Fibroblast of lung (primary cell): ENCODE measurements around the gene GLRA1.

Experiments used
- EZH2 ChIP-seq: IDR thresholded peaks from 2 replicates; pipeline ENCODE4 v1.5.1; 2012; ENCODE audit warnings: low read length, control low read depth, mild to moderate bottlenecking; ENCODE audit errors: missing control alignments
- TF ChIP-seq, protein P1 (sequence below), 2 donors: IDR thresholded peaks in 1 of 2; conservative IDR thresholded peaks in 1 of 2; 1 replicate in 1 of 2; 2 replicates in 1 of 2; pipeline ENCODE4 v1.5.1; 2011 to 2012; ENCODE audit warnings: low read length in 2 of 2, control low read depth in 1 of 2, inconsistent platforms in 1 of 2, low read depth in 1 of 2, mild to moderate bottlenecking in 1 of 2

DNA sequence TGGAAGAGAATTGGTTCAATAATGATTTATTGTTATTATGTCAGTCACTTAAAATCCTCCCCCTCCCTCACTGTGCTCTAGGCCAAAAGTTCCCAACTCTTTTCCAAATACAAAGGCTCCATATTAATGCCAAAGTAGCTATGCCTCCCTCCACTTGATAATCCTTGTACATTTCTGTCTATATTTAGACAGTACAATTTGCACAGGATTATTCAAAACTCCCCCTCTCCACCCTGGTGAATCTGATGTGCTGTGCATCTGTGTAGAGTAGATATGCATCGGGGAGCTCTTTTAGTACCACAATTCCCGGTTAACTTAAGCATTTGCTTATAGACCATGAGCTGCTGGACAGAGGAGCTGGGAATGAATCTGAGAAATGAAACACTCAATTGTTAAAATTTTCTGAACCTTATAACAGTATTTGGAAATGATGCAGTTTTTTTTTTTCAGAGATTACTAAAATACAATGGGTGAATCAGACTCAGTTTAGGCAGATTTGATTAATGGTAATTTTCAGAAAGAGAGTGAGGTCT lies 27.6 kb downstream of the GLRA1 start:
- TF ChIP-seq, protein P1, sequence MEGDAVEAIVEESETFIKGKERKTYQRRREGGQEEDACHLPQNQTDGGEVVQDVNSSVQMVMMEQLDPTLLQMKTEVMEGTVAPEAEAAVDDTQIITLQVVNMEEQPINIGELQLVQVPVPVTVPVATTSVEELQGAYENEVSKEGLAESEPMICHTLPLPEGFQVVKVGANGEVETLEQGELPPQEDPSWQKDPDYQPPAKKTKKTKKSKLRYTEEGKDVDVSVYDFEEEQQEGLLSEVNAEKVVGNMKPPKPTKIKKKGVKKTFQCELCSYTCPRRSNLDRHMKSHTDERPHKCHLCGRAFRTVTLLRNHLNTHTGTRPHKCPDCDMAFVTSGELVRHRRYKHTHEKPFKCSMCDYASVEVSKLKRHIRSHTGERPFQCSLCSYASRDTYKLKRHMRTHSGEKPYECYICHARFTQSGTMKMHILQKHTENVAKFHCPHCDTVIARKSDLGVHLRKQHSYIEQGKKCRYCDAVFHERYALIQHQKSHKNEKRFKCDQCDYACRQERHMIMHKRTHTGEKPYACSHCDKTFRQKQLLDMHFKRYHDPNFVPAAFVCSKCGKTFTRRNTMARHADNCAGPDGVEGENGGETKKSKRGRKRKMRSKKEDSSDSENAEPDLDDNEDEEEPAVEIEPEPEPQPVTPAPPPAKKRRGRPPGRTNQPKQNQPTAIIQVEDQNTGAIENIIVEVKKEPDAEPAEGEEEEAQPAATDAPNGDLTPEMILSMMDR (conservative IDR thresholded peaks at IDR 0.05 in 1 of 2, IDR thresholded peaks at IDR 0.05 in 1 of 2; ENCODE audit: low read depth in 1 of 2, low read length in 2 of 2) = no peak
- no peak for TF ChIP-seq EZH2
